ENCODE results near the gene SCNM1.
A peak's percentile ranks its signal among the peaks of the same experiment; 100 is the strongest.
"Not testable (repeated sequence)": the region's sequence is repeated elsewhere in the genome, so short reads cannot be mapped to it uniquely, and the experiment has no call there.

The SCNM1 gene

GRCh38 chr1:151188667-151189066 is 22.7 kb downstream of the SCNM1 start:
- H3K4me1 ChIP-seq (ENCODE audit: control insufficient read depth, insufficient read depth, low read length); H3K9me3 ChIP-seq (ENCODE audit: control insufficient read depth, insufficient read depth, low read depth, low read length); H3K27ac ChIP-seq (ENCODE audit: extremely low read depth, low read depth, low read length): not testable (repeated sequence)
- TF ChIP-seq PRDM10 (tag by site-specific recombination; IDR thresholded peaks at IDR 0.05) = peak; percentile 67
- peak; percentile 71; the same call in 1 of the 2 replicates for TF ChIP-seq ZBTB17 (tag by site-specific recombination; IDR thresholded peaks at IDR 0.05)
- H3K4me3 ChIP-seq (ENCODE audit: low read depth, low read length) = peak overlapping the region; percentile 79
- POLR2A ChIA-PET = interaction anchor here (0.6 to 2.9 kb wide), 4 partner anchors 18 to 139 kb away, joined by 3 to 14 read pairs (median 10); partner anchors contain the start of genes PI4KB and PSMD4
- CTCF ChIA-PET = interaction anchor here (0.9 to 2.1 kb wide), 2 partner anchors 10 to 63 kb away, joined by 3 to 7 read pairs; no protein-coding TSS in a partner anchor
- peaks cover 19 to 33% of the 10 kb centered on the region in 2 experiments for H3K36me3 ChIP-seq (ENCODE audit: control insufficient read depth in 2 of 2, insufficient read depth in 1 of 2, low read length in 2 of 2)

- POLR2A ChIA-PET = interaction anchor here (0.5 to 2.9 kb wide), 28 partner anchors 9 to 321 kb away, joined by 3 to 23 read pairs (median 4); partner anchors contain the start of genes CGN, LYSMD1, PI4KB and PIP5K1A
- Histone ChIP-seq H3K4me1 (ENCODE audit: control insufficient read depth, insufficient read depth, low read length) (no peaks in the 10 kb centered on the region), H3K9me3 (ENCODE audit: control insufficient read depth, insufficient read depth, low read depth, low read length) (no peaks in the 10 kb centered on the region), H3K36me3 (ENCODE audit: control insufficient read depth in 2 of 2, insufficient read depth in 1 of 2, low read length in 2 of 2) (peaks cover 8 to 21% of the 10 kb centered on the region in 2 experiments), H3K4me3 (ENCODE audit: low read depth, low read length) (peak within 1 kb of the TSS; percentile 79), H3K27ac (ENCODE audit: extremely low read depth, low read depth, low read length) (peak within 1 kb of the TSS; percentile 64)
- CTCF ChIA-PET = interaction anchor here (0.7 to 2.1 kb wide), 6 partner anchors 9 to 151 kb away, joined by 3 to 7 read pairs (median 4); no protein-coding TSS in a partner anchor
- TF ChIP-seq ZNF202 (tag by site-specific recombination; IDR thresholded peaks at IDR 0.05; ENCODE audit: borderline replicate concordance) = no peak
- TF ChIP-seq PBX3 (CRISPR knock-in tag; IDR thresholded peaks at IDR 0.05) = no peak
- TF ChIP-seq ZNF354C (tag by site-specific recombination; IDR thresholded peaks at IDR 0.05; ENCODE audit: borderline replicate concordance, low read depth) = no peak
- peak; percentile 54; the same call in 1 of the 2 replicates for TF ChIP-seq ZBTB44 (tag by site-specific recombination; IDR thresholded peaks at IDR 0.05)
- 0 out of 2 replicates have a peak, but pooled peaks have one; percentile 21 for TF ChIP-seq INSM2 (tag by site-specific recombination; IDR thresholded peaks at IDR 0.05)
- TF ChIP-seq ZNF302 (tag by site-specific recombination; IDR thresholded peaks at IDR 0.05; ENCODE audit: low read depth) = no peak
- TF ChIP-seq ZNF133 (tag by site-specific recombination; IDR thresholded peaks at IDR 0.05) = no peak
- no peak for TF ChIP-seq ZBTB48 (tag by site-specific recombination; IDR thresholded peaks at IDR 0.05)
- peak; percentile 87; the same call in 1 of the 2 replicates for TF ChIP-seq ZNF24 (tag by site-specific recombination; IDR thresholded peaks at IDR 0.05)
- TF ChIP-seq RBAK (tag by site-specific recombination; IDR thresholded peaks at IDR 0.05) = no peak
- 0 out of 2 replicates have a peak, but pooled peaks have one; percentile 40 for TF ChIP-seq YY1 (tag by site-specific recombination; IDR thresholded peaks at IDR 0.05)
- no peak for TF ChIP-seq ZNF223 (tag by site-specific recombination; IDR thresholded peaks at IDR 0.05)
- no peak for TF ChIP-seq ZNF112 (tag by site-specific recombination; IDR thresholded peaks at IDR 0.05)
- peak; percentile 84 for TF ChIP-seq SP3 (tag by site-specific recombination; IDR thresholded peaks at IDR 0.05)
- TF ChIP-seq ZNF2 (tag by site-specific recombination; IDR thresholded peaks at IDR 0.05) = peak; percentile 66; the same call in 1 of the 2 replicates
- no peak for TF ChIP-seq ZNF426 (tag by site-specific recombination; IDR thresholded peaks at IDR 0.05)
- peak; percentile 79 for TF ChIP-seq ZNF580 (tag by site-specific recombination; IDR thresholded peaks at IDR 0.05)
Observed at GRCh38 chr1:151189637-151190445, 23.9 kb downstream of the SCNM1 start, which contains the start of gene VPS72. Gene VPS72, minus strand, starts transcription at chr1:151190197. Its CDS starts 76 bp downstream, at chr1:151190121.

All from HEK293 (cell line).